GM19043 (cell line): Measurements from ENCODE around the gene DPP9.
"Not testable (repeated sequence)": the region's sequence is repeated elsewhere in the genome, so short reads cannot be mapped to it uniquely, and the experiment has no call there.

Experiments
- ATAC-seq: cut with Tn5 transposase; IDR thresholded peaks from one replicate; pipeline ENCODE4 v1.9.1; 2021; ENCODE audit warnings: low read depth; ENCODE audit not compliant: unreplicated experiment

DPP9 gene

GRCh38 chr19:4742723-4743646, 19.3 kb upstream of the DPP9 start:
- no peak for ATAC-seq

DNA sequence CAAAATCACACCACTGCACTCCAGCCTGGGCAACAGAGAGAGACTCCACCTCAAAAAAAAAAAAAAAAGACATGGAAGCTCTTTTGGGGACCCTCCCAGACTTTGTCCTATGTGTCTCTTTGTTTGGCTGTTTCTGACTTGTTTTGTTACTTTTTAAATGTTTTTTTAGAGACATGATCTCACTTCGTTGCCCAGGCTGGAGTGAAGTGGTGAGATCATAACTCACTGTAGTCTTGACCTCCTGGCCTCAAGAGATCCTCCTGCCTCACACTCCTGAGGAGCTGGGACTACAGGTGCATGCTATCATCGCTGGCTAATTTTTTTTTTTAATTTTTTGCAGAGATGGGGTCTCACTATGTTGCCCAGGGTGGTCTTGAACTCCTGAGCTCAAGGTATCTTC, 16.4 kb upstream of the DPP9 start:
- ATAC-seq = no peak

DNA sequence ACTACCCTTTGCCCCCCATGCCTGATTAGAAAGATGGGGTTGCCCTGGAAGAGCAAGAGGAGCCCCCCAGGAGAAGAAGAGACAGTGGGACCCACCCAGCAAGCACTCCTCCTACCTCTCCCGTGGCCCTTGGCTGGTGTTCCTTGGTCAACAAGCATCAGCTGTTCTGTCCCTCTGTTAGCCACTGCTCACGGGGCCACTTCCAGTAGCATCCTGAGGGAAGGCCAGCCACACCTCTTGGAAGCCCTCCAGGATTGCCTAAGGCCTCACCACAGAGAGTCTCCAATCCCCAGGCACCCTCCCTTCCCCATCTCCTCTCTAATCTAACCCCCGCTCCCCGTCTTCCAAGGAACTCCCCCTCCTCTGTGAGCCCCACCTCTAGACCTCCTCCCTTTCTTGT, 15.1 kb upstream of the DPP9 start:
- no peak for ATAC-seq

- no peak for ATAC-seq
Observed at GRCh38 chr19:4737955-4738600, 14.4 kb upstream of the DPP9 start.

DNA sequence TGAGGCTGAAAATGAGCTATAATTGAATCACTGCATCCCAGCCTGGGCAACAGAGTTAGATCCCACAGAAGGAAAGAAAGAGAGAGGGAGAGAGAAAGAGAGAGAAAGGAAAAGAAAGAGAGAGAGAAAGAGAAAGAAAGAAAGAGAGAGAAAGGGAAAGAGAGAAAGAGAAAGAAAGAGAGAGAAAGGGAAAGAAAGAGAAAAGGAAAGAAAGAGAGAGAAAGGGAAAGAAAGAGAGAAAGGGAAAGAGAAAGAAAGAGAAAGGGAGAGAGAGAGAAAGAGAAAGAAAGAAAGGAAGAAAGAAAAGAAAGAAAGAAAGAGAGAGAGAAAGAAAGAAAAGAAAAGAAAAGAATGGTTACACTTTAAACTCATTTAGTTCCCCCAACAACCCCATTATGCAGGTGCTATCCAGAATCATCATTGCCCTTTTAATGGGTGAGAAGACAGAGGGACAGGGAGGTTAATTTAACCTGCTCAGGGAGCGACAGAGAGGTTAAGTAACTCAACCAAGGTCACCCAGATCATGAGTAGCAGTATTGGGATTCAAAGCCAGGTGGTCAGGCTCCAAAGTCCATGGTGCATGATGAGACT, 10.2 kb upstream of the DPP9 start:
- ATAC-seq = no peak

DNA sequence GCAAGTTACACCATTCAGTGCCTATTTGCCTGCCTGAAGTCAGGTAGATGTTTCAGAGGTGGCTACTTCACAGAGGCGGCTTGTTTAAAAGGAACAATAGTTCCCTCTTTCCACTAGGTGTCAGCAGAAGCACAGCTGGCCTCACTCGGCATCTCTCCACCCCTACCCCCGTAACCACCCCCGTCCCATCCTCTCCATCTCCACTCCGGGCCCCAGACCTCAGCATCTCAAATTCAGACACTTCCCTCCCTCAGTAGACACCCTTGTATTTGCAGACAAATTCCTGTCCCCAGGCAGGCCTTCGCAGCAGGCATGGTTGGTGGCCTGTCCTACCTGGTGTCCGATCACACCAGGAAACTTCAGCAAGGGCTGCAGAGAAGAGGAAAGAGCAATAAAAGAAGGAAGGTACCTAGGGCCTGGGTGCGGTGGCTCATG, 9.1 kb upstream of the DPP9 start:
- no peak for ATAC-seq

- ATAC-seq = no peak
Observed at GRCh38 chr19:4730740-4731171, 7.1 kb upstream of the DPP9 start.

GRCh38 chr19:4728871-4729270, 5.2 kb upstream of the DPP9 start:
- no peak for ATAC-seq

- ATAC-seq = no peak
Observed at GRCh38 chr19:4722671-4723594, 709 bp downstream of the DPP9 start.

DNA sequence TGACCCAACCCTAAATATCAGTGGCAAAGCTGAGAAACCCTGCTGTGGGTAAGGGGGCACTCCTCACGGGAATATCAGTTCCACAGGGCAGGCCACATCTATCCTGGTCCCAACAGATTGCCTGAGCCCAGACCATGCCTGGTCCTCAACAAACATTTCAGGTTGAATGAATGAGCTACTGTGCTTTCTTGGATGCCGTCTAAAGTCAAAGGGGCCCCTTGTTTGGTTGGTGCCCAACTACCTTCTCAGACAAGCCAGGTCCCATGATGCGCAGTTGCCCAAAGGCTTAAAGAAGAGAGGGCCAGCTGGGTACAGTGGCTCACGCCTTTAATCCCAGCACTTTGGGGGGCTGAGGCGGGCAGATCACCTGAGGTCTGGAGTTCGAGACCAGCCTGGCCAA, 2.4 kb downstream of the DPP9 start:
- no peak for ATAC-seq

DNA sequence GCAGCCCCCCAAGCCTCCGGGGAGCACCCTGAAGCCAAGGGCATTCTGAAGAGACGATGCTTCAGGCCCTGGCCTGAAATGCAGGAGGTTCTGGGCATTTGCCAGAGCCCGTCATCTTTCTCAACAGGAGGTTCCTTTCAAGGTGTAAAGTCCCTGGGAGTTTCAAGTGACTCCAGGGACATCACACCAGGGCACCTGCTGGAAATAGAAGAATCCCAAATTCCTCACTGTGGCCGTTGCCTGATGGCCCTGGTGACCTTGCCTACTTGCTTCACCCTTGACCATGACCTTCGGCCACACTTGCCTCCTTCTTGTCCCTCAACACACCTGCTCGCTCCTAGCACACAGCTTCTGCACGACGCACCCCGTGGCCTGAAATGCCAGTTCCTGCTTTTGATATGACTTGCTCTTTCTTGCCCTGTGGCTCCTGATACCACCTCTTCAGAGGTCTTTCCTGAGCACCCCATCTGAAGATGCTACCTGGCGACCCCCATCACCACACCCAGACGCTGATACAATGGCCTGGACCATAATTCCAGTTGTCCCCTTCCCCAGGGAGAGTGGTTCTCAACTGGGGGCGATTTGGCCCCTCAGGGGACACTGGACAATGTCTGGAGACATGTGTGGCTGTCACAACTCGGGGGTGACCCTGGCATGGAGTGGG, 3.5 kb downstream of the DPP9 start:
- no peak for ATAC-seq

DNA sequence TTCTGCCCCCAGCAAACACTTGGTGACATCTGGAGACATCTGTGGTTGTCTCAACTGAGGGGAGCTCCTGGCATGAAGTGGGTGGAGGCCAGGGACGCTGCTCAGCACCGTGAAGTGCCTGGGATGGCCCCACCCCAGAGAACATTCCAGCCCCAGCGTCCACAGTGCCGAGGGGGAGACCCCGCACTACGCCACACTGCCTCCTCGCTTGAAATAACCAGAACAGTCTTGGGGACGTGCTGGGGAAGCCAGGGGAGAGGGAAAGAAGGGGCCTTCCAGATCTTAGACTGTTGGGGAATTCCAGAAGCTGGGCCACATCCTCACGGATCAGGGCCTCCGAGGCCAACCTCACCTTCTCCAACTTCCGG, 4.2 kb downstream of the DPP9 start:
- no peak for ATAC-seq

- no peak for ATAC-seq
Observed at GRCh38 chr19:4717966-4718701, 5.5 kb downstream of the DPP9 start.

GRCh38 chr19:4717191-4717965, 6.3 kb downstream of the DPP9 start:
- no peak for ATAC-seq

GRCh38 chr19:4715529-4716221, 8.0 kb downstream of the DPP9 start:
- ATAC-seq = no peak

DNA sequence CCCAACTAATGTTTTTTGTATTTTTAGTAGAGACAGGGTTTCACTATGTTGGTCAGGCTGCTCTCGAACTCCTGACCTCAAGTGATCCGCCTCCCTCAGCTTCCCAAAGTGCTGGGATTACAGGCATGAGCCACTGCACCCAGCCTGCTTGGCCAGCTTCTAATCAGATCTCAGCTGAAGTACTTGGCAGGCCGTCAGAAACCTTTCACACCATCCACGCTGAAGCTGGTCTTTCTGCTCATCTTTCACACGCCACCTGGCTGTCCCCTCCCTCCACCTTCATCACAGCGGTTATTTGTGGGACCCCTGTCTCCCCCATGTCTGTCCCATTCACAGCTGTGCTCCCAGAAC, 8.5 kb downstream of the DPP9 start:
- ATAC-seq = not testable (repeated sequence)

GRCh38 chr19:4714016-4714415, 9.6 kb downstream of the DPP9 start:
- ATAC-seq = no peak

- no peak for ATAC-seq
Observed at GRCh38 chr19:4713384-4713951, 10.2 kb downstream of the DPP9 start.
